GM19099 (cell line): Measurements from ENCODE around the gene GNB1L.

Experiments
- POLR2A ChIP-seq: IDR thresholded peaks from 3 replicates; pipeline ENCODE4 v1.6.1; 2011; ENCODE audit warnings: low read depth; ENCODE audit not compliant: insufficient read length; ENCODE audit errors: extremely low read depth

Gene GNB1L

GRCh38 chr22:19873138-19873959 is 18.7 kb upstream of the GNB1L start:
- no peak for TF ChIP-seq POLR2A

- TF ChIP-seq POLR2A, result no peak
Measured at GRCh38 chr22:19872779-19873137, 18.1 kb upstream of the GNB1L start.

DNA sequence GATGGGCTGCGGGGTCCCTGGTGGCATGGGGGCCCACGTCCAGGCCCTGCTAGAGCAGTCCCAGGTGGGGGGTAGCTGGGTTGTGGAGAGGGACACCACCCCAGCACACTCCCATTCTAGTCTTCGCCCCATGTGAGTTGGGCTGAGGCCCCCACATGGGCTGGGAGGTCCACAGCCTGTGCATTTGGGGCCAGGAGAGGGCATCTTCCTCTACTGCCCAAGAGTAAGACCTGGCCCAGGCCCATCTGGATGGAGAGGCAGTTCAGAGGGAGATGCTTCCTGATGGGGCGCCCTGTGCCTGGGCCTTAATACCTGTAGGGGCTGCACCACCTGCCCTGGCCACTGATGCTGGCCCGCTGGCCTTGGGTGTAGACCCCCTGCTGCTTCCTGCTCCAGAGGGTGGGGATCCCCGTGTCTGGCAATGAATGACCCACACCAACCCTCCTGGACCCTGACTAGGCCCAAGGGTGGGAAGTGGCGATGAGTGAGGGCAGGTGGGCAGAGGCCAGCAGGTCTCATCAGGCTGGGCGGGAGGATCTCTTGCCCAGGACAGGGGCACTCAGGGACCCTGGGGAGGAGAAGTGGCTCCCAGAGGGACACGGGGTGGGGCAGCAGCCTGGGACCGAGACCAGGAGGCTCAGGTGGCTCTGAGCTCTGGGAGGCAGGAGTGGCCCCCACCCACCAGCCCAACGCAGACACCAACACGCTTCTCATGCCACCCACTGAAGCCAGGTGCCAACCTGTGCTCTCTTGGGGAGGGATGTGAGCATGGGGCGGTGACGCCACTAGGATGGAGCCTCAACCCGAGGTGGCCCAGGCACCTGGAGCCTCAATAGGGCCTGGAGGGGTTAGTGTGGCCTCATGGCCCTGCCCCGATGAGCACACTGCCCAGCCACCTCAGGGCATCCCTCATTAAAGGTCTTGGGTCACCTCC is 17.4 kb upstream of the GNB1L start:
- no peak for TF ChIP-seq POLR2A

DNA sequence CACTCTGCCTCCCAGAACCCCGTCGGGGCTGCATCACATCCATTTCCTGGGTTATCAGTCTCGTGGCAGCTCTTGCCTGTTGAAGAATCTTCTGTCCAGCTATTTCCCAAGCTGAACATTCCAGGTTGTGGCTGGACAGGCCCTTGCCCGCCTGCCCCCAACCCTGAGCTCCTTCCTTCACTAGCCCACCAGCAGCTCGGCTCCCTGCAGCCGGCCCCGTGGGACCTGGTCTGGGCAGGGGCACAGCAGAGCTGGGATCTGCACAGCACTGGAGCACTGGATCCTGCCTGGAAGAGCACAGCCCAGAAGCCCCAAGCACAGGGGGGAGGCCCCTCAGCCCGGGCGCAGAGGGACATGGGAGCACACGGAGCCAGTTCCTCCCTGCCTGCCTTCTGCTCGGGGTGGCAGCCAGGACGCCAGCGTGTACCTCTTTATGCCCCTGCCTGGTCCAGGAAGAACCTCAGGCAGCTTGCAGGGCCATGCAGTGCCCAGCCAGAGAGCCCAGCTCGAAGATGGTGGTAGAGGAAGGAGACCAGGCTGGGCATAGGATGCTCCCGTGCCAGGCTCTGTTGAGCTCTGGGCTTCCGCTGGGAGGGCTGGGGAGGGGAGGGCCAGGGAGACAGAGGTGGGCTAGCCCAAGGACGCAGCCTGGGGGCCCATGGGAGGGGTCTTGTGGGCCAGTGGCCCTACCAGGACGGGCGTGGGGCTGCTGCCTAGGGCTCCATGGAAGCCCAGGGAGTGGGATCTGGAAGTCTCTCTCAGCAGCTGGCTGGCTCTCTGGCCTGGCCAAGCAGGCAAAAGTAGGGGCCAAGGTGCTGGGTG is 16.6 kb upstream of the GNB1L start:
- no peak for TF ChIP-seq POLR2A

- TF ChIP-seq POLR2A, result no peak
Measured at GRCh38 chr22:19870153-19871022, 15.7 kb upstream of the GNB1L start.

- no peak for TF ChIP-seq POLR2A
Measured at GRCh38 chr22:19869497-19870152, 15.0 kb upstream of the GNB1L start.

DNA sequence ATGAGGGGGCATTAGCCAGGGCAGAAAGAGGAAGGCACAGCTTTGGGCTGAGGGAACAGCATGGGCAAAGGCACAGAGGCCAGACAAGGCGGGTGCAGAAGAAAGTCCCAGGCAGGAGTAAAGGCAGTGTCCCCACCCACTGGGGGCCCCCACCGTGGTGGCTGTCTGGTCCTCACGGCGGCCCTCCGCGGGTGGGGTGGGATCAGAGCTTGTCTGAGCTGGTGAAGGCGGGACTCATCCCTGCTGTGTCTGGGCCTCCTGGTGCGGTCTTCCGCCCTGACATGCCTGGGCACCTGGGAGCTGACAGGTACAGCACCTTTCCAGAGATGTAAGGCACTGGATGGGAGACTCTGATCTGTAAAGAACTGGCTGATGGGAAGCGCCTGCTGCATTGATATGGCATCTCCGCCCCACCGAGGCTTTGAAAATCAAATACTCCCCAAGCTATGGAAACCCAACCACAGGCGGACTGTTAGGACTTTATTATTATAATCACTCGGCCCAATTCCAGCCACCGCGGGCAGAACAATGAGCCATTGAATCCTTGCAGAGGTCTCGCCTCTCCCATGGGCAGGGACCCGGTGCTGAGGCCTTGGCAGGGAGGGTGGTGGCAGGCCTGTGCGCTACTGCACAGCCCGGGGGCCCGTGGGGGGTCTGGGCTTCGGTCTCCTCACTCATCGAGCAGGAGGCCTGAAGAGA is 14.2 kb upstream of the GNB1L start:
- no peak for TF ChIP-seq POLR2A

DNA sequence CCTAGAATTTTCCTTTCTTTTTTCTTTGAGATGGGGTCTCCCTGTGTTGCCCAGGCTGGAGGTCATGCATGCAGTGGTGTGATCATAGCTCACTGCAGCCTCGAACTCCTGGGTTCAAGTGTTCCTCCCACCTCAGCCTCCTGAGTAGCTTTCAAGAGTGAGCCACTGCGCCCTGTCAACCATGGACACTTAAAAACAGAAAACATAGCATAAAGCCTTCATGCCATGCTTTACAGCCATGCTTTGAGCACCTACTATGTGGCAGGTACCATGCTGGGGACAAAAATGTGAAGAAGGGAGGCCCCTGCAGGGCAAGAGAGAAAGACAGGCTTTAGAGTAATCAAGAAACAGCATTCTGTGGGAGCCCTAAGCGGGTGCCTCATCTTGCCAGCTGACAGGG is 13.7 kb upstream of the GNB1L start:
- TF ChIP-seq POLR2A, result no peak

DNA sequence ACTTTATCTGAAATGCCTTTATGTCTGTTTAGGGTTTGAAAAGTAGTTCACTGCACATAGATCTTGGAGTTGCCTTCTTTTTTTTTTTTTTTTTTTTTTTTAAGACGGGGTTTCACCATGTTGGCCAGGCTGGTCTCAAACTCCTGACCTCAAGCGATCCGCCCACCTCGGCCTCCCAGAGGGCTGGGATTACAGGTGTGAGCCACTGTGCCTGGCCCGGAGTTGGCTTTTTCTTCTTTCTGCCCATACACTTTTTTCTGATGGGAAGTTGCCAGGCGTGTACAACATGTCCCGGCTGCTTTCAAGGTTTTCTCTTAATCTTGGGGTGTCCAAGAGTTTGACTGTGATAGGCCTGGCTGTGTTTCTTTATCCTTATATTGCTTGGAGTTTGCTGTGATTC is 12.9 kb upstream of the GNB1L start:
- TF ChIP-seq POLR2A, result no peak

GRCh38 chr22:19866665-19867009 is 12.0 kb upstream of the GNB1L start:
- TF ChIP-seq POLR2A, result no peak

GRCh38 chr22:19865141-19865829 is 10.6 kb upstream of the GNB1L start:
- TF ChIP-seq POLR2A, result no peak

DNA sequence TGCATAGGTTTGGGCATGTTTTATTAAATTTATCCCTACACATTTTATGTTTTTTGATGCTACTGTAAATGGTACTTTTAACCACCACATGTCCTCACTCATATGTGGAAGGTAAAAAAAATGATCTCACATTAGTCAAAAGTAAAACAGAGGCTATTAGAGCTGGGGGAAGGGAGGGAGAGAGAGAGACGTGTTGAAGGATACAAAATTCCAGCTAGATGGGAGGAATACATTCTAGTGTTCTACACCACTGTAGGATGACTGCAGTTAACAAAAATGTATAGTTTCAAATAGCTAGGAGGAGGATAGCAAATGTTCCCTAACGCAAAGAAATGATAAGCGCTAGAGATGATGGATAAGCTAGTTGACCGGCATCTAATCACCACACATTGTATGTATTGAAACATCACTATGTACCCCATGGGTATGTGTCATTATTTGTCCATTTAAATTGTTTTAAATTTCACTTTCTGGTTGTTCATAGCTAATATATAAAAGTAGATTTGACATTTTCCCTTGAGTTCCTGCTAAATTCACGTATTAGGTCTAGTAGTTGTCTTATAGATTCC is 9.9 kb upstream of the GNB1L start:
- TF ChIP-seq POLR2A, result no peak
